Lower lobe of right lung (tissue), 2 donors: ENCODE results near the gene CHCT1. TPM values are rescaled to one million over a fixed set of nuclear protein-coding genes. Genes with fewer than 3 reads are reported as not detected.
A peak's percentile ranks its signal among the peaks of the same experiment; 100 is the strongest.

ENCODE experiments used
- ATAC-seq, 2 donors: fragments of 200-7000 bp; cut with Tn5 transposase; one replicate each; pipeline ENCODE4 v1.9.1; 2020 to 2022; ENCODE audit warnings: mild to moderate bottlenecking in 2 of 2, moderate library complexity in 2 of 2
- DNase-seq: peaks from one replicate; pipeline ENCODE4 v3.0.0-alpha.2; 2020
- H3K27ac ChIP-seq: fragments of 200-600 bp; one replicate; pipeline ENCODE4 v1.8.0; 2022
- H3K27me3 ChIP-seq: fragments of 200-600 bp; one replicate; pipeline ENCODE4 v1.8.0; 2022; ENCODE audit warnings: low read depth
- H3K36me3 ChIP-seq: fragments of 200-600 bp; one replicate; pipeline ENCODE4 v1.8.0; 2022; ENCODE audit warnings: mild to moderate bottlenecking
- H3K4me1 ChIP-seq: fragments of 200-600 bp; one replicate; pipeline ENCODE4 v1.8.0; 2022
- H3K4me3 ChIP-seq: fragments of 200-600 bp; one replicate; pipeline ENCODE4 v1.8.0; 2022; ENCODE audit warnings: mild to moderate bottlenecking
- H3K9me3 ChIP-seq: fragments of 200-600 bp; one replicate; pipeline ENCODE4 v1.8.0; 2022
- intact Hi-C: fragments of 100-400 bp; cut with DNase I; formaldehyde crosslinking; loops from one replicate; pipeline ENCODE4 v1.11.0; 2022
- total RNA-seq: library from RNA; stranded (reverse); fragmentation: NEBNext Ultra II Directional; extraction: Animal tissue kit (Norgen Biotek cat#: 25700); gene quantifications from one replicate; pipeline ENCODE4 v1.2.1, GENCODE V29; 2021
- TF ChIP-seq, protein P1 (sequence below): fragments of 200-600 bp; IDR thresholded peaks from one replicate; pipeline ENCODE4 v1.8.0; 2022; ENCODE audit warnings: antibody characterized with exemption, mild to moderate bottlenecking
- donor health status: DM: no; HTN: yes; CAD: no; lungs with severe emphysema.

CHCT1 gene
- total RNA-seq, 1 donor from 2014 or later = not detected

DNA sequence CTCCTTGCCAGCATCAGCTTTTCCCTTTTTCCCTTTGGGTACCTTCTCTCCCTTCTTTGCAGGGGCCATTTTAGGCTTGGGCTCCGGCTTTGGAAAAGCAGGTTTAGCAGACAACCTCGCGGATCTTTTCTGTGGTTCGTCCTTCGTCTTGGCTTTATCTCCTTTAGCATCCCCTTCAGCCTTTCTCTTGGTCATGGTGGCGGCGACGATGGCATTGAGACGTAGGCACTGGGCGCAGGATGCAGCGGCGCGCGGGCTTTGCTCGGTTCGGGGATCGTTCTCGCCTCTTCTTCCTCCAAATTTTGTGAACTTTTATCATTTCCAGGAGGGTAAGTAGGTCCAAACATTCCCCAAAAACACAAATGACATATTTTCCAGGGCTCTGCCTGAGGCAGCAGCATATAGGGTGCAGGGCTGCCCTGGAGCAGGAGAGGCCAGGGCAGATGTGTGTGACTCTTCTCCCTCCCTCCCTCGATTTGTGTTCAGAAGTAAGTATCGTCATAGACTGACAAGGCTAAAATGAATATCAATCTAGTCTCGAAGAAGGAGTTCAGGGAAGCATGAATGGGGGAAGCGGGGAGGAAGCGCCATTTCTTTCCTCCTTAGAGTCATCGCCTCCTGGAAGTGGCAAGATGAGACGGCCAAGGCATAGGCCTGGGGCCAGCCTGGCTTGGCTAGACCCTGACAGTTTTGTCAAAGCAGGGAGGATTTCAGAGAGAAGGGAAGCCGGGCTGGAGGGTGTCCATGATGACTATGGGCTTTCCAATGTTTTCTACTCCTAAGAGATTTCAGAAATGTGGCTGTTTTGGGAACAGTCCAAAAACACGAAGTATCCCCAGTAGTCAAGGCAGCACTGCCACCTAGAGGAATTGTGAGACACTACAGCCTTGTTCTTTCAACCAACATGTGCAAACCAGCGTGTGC is 13.2 kb downstream of the CHCT1 start:
- no peaks in the 10 kb centered on the region for H3K9me3 ChIP-seq
- peak; percentile 90 to 94 for ATAC-seq

DNA sequence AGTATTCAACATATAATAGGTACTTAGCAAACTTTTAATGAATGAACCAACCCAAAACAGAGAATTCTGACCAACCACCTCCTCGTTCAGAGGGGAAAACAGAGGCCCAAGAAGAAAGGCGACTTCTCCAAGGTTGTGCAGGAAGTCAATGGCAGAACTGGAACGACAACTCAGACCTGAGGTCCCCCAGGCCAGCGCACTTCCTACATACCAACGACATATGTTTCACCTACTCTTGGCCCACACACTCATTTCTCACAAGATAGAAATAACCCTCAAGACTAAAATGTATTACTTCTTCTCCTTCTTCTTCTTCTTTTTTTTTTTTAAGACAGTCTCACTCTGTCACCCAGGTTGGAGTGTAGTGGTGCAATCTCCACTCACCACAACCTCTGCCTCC is 14.4 kb downstream of the CHCT1 start:
- H3K4me1 ChIP-seq = no peaks in the 10 kb centered on the region
- no peaks in the 10 kb centered on the region for H3K27me3 ChIP-seq
- no peak overlapping the region for H3K27ac ChIP-seq
- DNase-seq (no peak), ATAC-seq (no peak)
- no peaks in the 10 kb centered on the region for H3K9me3 ChIP-seq
- intact Hi-C loops = no loop called here
- no peaks in the 10 kb centered on the region for H3K36me3 ChIP-seq
- H3K4me3 ChIP-seq = no peak overlapping the region
- TF ChIP-seq, protein P1, sequence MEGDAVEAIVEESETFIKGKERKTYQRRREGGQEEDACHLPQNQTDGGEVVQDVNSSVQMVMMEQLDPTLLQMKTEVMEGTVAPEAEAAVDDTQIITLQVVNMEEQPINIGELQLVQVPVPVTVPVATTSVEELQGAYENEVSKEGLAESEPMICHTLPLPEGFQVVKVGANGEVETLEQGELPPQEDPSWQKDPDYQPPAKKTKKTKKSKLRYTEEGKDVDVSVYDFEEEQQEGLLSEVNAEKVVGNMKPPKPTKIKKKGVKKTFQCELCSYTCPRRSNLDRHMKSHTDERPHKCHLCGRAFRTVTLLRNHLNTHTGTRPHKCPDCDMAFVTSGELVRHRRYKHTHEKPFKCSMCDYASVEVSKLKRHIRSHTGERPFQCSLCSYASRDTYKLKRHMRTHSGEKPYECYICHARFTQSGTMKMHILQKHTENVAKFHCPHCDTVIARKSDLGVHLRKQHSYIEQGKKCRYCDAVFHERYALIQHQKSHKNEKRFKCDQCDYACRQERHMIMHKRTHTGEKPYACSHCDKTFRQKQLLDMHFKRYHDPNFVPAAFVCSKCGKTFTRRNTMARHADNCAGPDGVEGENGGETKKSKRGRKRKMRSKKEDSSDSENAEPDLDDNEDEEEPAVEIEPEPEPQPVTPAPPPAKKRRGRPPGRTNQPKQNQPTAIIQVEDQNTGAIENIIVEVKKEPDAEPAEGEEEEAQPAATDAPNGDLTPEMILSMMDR = no peak

More for the DNA sequence above, 13.2 kb downstream of the CHCT1 start:
- Histone ChIP-seq H3K27me3 (no peaks in the 10 kb centered on the region), H3K27ac (no peak overlapping the region), H3K4me1 (no peaks in the 10 kb centered on the region), H3K4me3 (no peak overlapping the region), H3K36me3 (no peaks in the 10 kb centered on the region)
- intact Hi-C loops = no loop called here
- TF ChIP-seq, protein P1 = peak; percentile 90
- DNase-seq = no peak

DNA sequence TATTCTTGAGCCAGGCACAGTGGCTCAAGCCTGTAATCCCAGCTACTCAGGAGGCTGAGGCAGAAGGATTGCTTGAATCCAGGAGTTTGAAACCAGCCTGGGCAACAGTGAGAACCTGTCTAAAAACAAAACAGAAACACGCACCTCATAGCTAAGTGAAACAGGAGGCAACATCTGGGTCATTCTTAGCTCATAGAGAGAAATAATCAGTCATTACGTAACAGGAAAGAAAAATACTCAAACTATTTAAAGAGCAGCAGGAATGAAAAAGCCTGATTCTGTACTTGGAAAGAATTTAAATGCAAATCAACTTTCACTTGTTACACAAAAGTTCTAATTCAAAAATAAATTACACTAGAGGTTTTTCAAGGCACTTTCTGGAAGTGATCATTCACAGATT is 17.2 kb downstream of the CHCT1 start:
- ATAC-seq (peak in 1 of 2 donors; percentile 18), DNase-seq (no peak)
- H3K36me3 ChIP-seq = peaks cover 4% of the 10 kb centered on the region
- no peaks in the 10 kb centered on the region for H3K9me3 ChIP-seq
- TF ChIP-seq, protein P1 = no peak
- no peaks in the 10 kb centered on the region for H3K4me1 ChIP-seq
- no peak overlapping the region for H3K27ac ChIP-seq
- H3K4me3 ChIP-seq = no peak overlapping the region
- intact Hi-C loops = no loop called here
- no peaks in the 10 kb centered on the region for H3K27me3 ChIP-seq

DNA sequence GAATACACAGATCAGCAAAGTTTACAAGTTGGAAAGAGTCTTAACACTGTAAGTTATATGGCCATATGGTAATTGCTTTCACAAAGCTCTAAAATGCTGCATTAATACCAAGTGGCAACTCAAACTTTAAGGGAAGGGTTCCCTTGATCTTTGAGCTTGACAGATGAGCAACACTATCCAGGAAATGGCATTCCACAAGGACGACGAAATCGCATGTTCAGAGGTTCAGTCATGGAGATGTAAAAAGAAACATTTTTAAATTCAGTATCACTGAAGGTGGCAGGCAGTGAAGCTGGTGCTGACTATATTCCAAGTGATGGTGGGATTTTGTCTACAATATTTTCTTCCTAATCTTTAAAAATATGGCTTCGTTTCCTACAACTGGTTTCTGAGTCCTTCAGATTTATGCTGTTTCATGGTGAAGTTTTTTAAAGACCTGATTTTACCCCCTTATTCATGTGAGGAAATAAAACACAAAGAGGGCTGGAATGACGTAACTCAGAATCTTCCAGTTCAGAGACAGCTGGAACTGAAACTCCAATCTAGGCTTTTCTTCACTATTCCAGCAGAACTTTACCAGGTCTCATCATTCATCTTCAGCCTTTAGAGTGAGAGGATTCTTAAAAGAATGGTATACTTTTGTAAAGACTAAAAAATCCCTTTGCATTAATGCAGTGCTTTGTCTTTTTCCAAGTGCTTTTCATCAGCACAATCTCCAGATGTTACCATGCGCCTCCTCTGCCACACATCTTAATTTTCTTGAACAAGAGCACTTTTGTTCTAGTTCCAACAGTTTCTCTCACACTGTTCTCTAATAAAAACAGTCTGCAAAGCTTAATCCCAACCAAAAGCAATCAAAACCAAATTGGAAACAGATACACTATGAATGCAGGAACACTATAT is 20.2 kb downstream of the CHCT1 start:
- DNase-seq (no peak), ATAC-seq (no peak)
- Histone ChIP-seq H3K27me3 (no peaks in the 10 kb centered on the region), H3K9me3 (no peaks in the 10 kb centered on the region), H3K36me3 (peaks cover 32% of the 10 kb centered on the region), H3K27ac (no peak overlapping the region), H3K4me3 (no peak overlapping the region), H3K4me1 (no peaks in the 10 kb centered on the region)
- TF ChIP-seq, protein P1 = no peak
- intact Hi-C loops = no loop called here

DNA sequence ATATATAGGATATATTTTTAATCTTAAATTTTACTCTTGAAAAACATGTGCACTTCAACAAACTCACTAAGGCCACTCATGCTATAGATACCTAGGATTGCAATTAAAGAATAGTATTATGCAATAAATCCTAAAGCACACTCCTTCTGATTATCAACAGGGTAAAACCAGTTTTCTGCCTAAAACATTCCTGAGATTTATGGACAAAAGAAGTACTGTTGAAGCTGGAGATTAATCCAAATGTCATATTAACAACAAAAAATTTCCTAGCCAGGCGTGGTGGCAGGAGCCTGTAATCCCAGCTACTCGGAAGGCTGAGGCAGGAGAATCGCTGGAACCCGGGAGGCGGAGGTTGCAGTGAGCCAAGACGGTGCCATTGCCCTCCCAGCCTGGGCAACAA is 21.4 kb downstream of the CHCT1 start:
- Histone ChIP-seq H3K36me3 (peaks cover 44% of the 10 kb centered on the region), H3K4me3 (no peak overlapping the region), H3K27ac (no peak overlapping the region), H3K27me3 (no peaks in the 10 kb centered on the region), H3K9me3 (no peaks in the 10 kb centered on the region), H3K4me1 (no peaks in the 10 kb centered on the region)
- ATAC-seq (no peak), DNase-seq (no peak)
- intact Hi-C loops = no loop called here
- TF ChIP-seq, protein P1 = no peak
